ENCODE data around the gene SDK1. TPM values are rescaled to one million over a fixed set of nuclear protein-coding genes. Genes with fewer than 3 reads are reported as not detected.
"Not testable (repeated sequence)": the region's sequence is repeated elsewhere in the genome, so short reads cannot be mapped to it uniquely, and the experiment has no call there.

The SDK1 gene
- total RNA-seq, 1 donor from 2014 or later: 5.4 TPM

DNA sequence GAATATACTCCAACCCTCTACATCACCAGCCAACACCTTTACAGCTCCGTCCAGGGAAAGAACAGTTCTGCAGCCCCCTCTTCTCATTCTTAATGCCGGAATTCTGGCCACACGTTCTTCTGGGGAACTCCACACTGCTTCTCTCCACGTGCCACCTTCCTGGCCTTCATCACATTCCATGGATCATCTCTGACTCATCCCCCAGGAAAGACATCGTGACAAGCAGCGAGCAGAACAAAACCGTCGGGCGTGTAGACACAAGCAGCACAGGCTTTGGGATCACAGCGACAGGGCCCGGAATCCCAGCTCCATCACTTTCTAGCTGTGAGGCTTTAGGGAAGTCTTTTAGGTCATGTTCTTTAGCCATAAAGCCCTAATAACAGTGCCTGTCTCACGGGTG is 790.7 kb downstream of the SDK1 start:
- Mint-ChIP-seq H3K4me1 (ENCODE audit: unreplicated experiment) (no peaks in the 10 kb centered on the region), H3K36me3 (ENCODE audit: unreplicated experiment) (peaks cover 3% of the 10 kb centered on the region), H3K9me3 (ENCODE audit: unreplicated experiment) (peaks cover 14% of the 10 kb centered on the region), H3K4me3 (ENCODE audit: unreplicated experiment) (no peak overlapping the region), H3K27me3 (ENCODE audit: unreplicated experiment) (no peaks in the 10 kb centered on the region), H3K27ac (ENCODE audit: unreplicated experiment) (no peak overlapping the region)
- no peak for DNase-seq (ENCODE audit: extremely low spot score, unreplicated experiment)
- TF ChIP-seq, protein P1, sequence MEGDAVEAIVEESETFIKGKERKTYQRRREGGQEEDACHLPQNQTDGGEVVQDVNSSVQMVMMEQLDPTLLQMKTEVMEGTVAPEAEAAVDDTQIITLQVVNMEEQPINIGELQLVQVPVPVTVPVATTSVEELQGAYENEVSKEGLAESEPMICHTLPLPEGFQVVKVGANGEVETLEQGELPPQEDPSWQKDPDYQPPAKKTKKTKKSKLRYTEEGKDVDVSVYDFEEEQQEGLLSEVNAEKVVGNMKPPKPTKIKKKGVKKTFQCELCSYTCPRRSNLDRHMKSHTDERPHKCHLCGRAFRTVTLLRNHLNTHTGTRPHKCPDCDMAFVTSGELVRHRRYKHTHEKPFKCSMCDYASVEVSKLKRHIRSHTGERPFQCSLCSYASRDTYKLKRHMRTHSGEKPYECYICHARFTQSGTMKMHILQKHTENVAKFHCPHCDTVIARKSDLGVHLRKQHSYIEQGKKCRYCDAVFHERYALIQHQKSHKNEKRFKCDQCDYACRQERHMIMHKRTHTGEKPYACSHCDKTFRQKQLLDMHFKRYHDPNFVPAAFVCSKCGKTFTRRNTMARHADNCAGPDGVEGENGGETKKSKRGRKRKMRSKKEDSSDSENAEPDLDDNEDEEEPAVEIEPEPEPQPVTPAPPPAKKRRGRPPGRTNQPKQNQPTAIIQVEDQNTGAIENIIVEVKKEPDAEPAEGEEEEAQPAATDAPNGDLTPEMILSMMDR (IDR thresholded peaks at IDR 0.05): no peak

DNA sequence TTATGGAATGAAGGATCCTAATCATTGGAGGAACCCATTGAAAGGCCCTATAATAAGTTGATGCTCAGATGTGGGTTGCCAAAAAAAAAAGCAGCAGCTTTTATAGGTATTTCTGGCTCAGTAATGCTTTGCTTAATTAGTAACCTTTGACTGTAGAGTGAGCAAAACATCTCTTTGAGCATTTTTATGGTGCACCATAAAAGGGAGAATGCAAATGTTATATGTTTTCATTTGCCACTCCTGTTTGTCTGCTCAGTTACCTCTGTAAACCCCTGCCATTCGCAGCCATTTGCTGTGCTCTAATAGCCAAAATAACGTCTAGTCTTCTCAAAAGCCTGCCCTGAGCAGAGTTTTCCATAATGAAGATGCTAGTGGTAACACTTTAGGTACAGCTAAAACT is 792.0 kb downstream of the SDK1 start:
- Mint-ChIP-seq H3K4me3 (ENCODE audit: unreplicated experiment) (no peak overlapping the region), H3K36me3 (ENCODE audit: unreplicated experiment) (peaks cover 3% of the 10 kb centered on the region), H3K27me3 (ENCODE audit: unreplicated experiment) (no peaks in the 10 kb centered on the region), H3K9me3 (ENCODE audit: unreplicated experiment) (peaks cover 14% of the 10 kb centered on the region), H3K27ac (ENCODE audit: unreplicated experiment) (no peak overlapping the region), H3K4me1 (ENCODE audit: unreplicated experiment) (no peaks in the 10 kb centered on the region)
- no peak for DNase-seq (ENCODE audit: extremely low spot score, unreplicated experiment)
- TF ChIP-seq, protein P1 (IDR thresholded peaks at IDR 0.05): no peak

DNA sequence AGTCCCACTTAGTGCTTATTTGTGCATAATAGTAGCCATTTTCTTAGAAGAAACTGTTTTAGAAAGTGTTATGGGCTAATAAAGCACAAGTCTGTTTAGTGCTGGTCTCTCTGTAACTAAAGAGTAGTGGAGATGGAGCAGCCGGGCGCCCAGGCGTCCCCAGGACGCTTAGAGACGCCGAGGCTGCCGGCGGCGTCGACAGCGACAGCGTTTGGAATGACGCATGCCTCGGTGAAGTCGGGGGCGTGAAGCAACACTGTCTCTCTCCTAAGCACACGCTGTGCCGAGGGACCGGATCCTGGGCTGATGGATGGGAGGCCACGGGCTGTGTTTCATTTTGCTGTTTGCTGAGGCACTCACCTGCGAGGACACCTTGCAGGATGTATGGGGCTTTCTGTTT is 792.4 kb downstream of the SDK1 start:
- TF ChIP-seq, protein P1 (IDR thresholded peaks at IDR 0.05): no peak
- H3K27me3 Mint-ChIP-seq (ENCODE audit: unreplicated experiment): no peaks in the 10 kb centered on the region
- no peak overlapping the region for H3K4me3 Mint-ChIP-seq (ENCODE audit: unreplicated experiment)
- no peak overlapping the region for H3K27ac Mint-ChIP-seq (ENCODE audit: unreplicated experiment)
- no peak for DNase-seq (ENCODE audit: extremely low spot score, unreplicated experiment)
- peaks cover 3% of the 10 kb centered on the region for H3K36me3 Mint-ChIP-seq (ENCODE audit: unreplicated experiment)
- H3K4me1 Mint-ChIP-seq (ENCODE audit: unreplicated experiment): no peaks in the 10 kb centered on the region
- peaks cover 14% of the 10 kb centered on the region for H3K9me3 Mint-ChIP-seq (ENCODE audit: unreplicated experiment)

DNA sequence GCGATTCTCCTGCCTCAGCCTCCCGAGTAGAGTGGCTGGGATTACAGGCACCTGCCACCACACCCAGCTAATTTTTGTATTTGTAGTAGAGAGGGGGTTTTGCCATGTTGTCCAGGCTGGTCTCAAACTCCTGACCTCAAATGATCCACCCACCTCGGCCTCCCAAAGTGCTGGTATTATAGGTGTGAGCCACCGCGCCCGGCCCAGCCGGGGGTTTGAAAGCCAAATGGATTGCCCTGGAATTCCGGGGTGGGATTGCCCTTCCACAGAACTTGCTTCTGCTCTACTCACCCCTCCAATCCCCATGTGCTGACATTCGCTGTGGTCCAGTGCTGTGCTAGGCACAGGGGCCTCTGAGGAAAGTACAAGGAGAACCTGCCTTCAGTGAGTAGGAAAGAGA is 793.1 kb downstream of the SDK1 start:
- H3K9me3 Mint-ChIP-seq (ENCODE audit: unreplicated experiment): peaks cover 14% of the 10 kb centered on the region
- not testable (repeated sequence) for DNase-seq (ENCODE audit: extremely low spot score, unreplicated experiment); H3K27ac Mint-ChIP-seq (ENCODE audit: unreplicated experiment); H3K4me3 Mint-ChIP-seq (ENCODE audit: unreplicated experiment); H3K27me3 Mint-ChIP-seq (ENCODE audit: unreplicated experiment); H3K4me1 Mint-ChIP-seq (ENCODE audit: unreplicated experiment); H3K36me3 Mint-ChIP-seq (ENCODE audit: unreplicated experiment)

DNA sequence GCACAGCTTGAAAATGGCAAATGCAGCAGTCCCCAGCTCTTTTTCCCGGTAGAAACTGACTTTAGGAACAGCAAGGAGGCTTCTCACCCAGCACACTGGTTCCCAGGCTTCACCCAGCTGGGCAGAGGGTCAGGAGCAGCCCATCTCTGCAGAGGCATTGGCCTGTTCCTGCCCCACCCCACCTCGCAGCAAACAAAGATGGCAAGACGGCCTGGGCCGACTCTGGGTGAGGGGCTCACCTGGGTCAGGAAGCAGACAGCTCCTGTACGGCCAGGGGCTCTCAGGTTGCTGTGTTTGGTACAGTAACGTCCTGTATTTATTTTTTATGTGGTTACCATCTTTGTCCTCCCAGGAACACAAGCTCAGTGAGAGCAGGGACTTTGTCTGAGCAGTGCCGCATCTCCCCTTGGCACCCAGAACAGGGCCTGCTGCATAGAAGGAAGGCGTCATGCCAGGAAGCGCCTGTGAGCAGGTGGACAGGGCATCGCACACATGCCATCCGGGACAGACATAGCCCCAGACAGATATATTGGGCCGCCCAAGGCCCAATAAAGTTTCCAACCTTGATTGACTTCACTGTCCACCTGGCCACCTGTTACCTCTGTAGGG is 796.1 kb downstream of the SDK1 start:
- peaks cover 10% of the 10 kb centered on the region for H3K4me1 Mint-ChIP-seq (ENCODE audit: unreplicated experiment)
- DNase-seq (ENCODE audit: extremely low spot score, unreplicated experiment): no peak
- no peak overlapping the region for H3K4me3 Mint-ChIP-seq (ENCODE audit: unreplicated experiment)
- H3K36me3 Mint-ChIP-seq (ENCODE audit: unreplicated experiment): no peaks in the 10 kb centered on the region
- no peaks in the 10 kb centered on the region for H3K27me3 Mint-ChIP-seq (ENCODE audit: unreplicated experiment)
- no peaks in the 10 kb centered on the region for H3K9me3 Mint-ChIP-seq (ENCODE audit: unreplicated experiment)
- H3K27ac Mint-ChIP-seq (ENCODE audit: unreplicated experiment): no peak overlapping the region
- TF ChIP-seq, protein P1 (IDR thresholded peaks at IDR 0.05): no peak

DNA sequence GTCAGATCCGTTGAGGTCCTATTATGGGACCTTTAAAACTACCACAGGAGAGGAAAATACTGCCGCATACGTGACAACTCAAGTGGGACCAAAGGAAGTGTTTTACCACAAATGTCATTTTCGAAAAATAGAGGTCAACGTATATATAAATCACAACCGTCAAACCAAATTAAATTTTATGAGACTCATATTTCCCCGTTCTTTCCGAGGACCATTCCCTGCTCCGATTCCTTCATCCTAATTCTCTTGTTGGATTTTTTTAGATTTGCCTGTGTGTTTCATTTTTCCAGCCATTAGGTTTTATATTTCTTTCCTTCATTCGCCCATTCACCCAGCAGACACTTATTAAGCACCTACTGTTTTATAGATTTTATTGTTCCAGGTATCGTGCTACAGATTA is 797.1 kb downstream of the SDK1 start:
- H3K27ac Mint-ChIP-seq (ENCODE audit: unreplicated experiment): no peak overlapping the region
- DNase-seq (ENCODE audit: extremely low spot score, unreplicated experiment): no peak
- no peaks in the 10 kb centered on the region for H3K27me3 Mint-ChIP-seq (ENCODE audit: unreplicated experiment)
- TF ChIP-seq, protein P1 (IDR thresholded peaks at IDR 0.05): no peak
- peaks cover under 1% of the 10 kb centered on the region for H3K36me3 Mint-ChIP-seq (ENCODE audit: unreplicated experiment)
- no peak overlapping the region for H3K4me3 Mint-ChIP-seq (ENCODE audit: unreplicated experiment)
- H3K4me1 Mint-ChIP-seq (ENCODE audit: unreplicated experiment): peaks cover 17% of the 10 kb centered on the region
- no peaks in the 10 kb centered on the region for H3K9me3 Mint-ChIP-seq (ENCODE audit: unreplicated experiment)

All from osteocyte (in vitro differentiated cells).